ENCODE results near the gene TMIE. TPM values are rescaled to one million over a fixed set of nuclear protein-coding genes. Genes with fewer than 3 reads are reported as not detected.

Gene TMIE
- polyA plus RNA-seq, 1 donor from 2014 or later = not detected

DNA sequence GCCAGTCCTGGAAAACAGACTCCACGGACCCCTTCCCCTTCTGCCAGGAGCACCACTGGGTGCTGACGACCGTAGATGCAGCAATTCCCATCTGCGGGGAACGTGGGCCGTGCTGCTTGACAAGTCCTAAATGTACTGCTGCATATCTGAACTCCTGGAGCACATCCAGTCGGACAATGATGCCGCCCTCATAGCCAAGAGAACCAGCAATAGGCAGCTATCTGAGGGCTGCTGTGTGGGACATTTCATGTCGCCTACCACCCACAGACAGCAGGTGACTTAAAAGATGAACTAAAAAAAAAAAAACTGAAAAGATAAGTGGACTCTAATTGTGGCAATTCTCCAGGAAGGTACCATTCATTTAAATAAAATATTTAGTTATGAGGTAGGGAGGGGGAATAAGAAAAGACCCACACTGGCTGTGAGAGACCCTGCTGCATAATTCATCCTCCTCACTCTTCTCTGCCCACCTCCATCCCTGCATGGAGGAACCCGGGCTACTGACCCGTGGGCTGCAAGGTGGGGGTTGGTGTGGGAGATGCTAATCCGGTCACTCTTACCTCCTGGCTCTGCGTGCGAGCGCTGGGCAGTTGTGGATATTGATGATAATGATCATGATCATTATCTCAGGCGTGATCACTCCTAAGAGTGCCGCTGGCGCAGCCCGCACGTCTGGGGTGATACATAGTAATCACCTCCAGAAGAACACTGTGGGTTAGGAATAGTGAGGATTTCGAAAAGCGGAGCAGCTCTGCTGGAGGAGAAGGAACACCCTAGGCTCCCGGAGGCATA, 36.0 kb upstream of the TMIE start:
- Histone ChIP-seq H4K20me1 (ENCODE audit: insufficient read depth) (no peaks in the 10 kb centered on the region), H3K79me2 (replicated peaks; ENCODE audit: insufficient read depth, low read length) (no peaks in the 10 kb centered on the region), H3K9me2 (ENCODE audit: insufficient read depth, low read length) (no peaks in the 10 kb centered on the region), H3K9me3 (ENCODE audit: low read length) (no peaks in the 10 kb centered on the region), H3K27ac (ENCODE audit: low read length) (no peak overlapping the region), H3K36me3 (ENCODE audit: insufficient read depth, low read length) (no peaks in the 10 kb centered on the region), H2AFZ (ENCODE audit: low read depth, low read length) (no peak overlapping the region), H3K27me3 (ENCODE audit: insufficient read depth, low read depth, low read length) (no peaks in the 10 kb centered on the region), H3K4me3 (ENCODE audit: low read length) (no peak overlapping the region), H3K4me2 (ENCODE audit: low read length) (no peak overlapping the region), H3F3A (ENCODE audit: insufficient read depth, low read length, poor library complexity, severe bottlenecking) (no peaks in the 10 kb centered on the region), H3K9ac (ENCODE audit: low read length) (no peak overlapping the region)
- TF ChIP-seq EP300 (conservative IDR thresholded peaks at IDR 0.05; ENCODE audit: poor library complexity, severe bottlenecking) (no peak), SMC3 (conservative IDR thresholded peaks at IDR 0.05; ENCODE audit: poor library complexity) (no peak)
- TF ChIP-seq, protein P1, sequence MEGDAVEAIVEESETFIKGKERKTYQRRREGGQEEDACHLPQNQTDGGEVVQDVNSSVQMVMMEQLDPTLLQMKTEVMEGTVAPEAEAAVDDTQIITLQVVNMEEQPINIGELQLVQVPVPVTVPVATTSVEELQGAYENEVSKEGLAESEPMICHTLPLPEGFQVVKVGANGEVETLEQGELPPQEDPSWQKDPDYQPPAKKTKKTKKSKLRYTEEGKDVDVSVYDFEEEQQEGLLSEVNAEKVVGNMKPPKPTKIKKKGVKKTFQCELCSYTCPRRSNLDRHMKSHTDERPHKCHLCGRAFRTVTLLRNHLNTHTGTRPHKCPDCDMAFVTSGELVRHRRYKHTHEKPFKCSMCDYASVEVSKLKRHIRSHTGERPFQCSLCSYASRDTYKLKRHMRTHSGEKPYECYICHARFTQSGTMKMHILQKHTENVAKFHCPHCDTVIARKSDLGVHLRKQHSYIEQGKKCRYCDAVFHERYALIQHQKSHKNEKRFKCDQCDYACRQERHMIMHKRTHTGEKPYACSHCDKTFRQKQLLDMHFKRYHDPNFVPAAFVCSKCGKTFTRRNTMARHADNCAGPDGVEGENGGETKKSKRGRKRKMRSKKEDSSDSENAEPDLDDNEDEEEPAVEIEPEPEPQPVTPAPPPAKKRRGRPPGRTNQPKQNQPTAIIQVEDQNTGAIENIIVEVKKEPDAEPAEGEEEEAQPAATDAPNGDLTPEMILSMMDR (IDR thresholded peaks at IDR 0.05; ENCODE audit: poor library complexity, severe bottlenecking) = no peak

DNA sequence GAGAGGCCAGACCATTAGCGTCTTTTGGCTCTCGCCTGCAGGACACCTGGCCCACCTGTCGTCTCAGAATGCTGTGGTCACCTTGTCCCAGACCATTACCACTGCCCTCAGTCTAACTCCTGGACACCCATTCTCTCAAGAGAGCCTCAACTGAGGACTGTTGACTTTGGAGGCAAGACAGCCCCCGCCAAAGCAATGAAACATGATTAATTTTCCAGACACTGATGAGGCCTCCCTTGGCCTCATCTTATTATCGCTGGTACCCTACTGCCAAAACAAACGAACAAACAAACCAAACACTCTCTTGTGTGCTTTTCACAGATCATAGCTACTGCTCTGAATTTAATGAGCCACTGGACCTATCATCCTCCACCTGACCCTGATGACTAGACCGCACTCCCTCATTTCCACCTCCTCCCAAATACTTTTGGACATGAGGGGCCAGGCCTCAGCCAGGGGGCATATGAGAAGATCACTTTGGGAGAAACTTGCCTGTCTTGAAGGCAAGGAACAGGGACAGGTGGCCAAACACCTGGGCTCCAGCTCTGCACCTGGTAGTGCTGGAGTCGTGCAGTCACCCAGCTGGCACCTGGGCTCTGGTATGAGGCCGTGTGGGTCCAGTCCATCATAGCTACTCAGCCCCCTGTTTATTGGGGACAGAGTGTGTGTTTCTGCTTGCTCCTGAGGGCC, 35.3 kb upstream of the TMIE start:
- H3K9ac ChIP-seq (ENCODE audit: low read length) = no peak overlapping the region
- no peaks in the 10 kb centered on the region for H3K36me3 ChIP-seq (ENCODE audit: insufficient read depth, low read length)
- H3K79me2 ChIP-seq (replicated peaks; ENCODE audit: insufficient read depth, low read length) = no peaks in the 10 kb centered on the region
- no peaks in the 10 kb centered on the region for H3F3A ChIP-seq (ENCODE audit: insufficient read depth, low read length, poor library complexity, severe bottlenecking)
- no peaks in the 10 kb centered on the region for H3K9me3 ChIP-seq (ENCODE audit: low read length)
- H2AFZ ChIP-seq (ENCODE audit: low read depth, low read length) = no peak overlapping the region
- H4K20me1 ChIP-seq (ENCODE audit: insufficient read depth) = no peaks in the 10 kb centered on the region
- no peaks in the 10 kb centered on the region for H3K9me2 ChIP-seq (ENCODE audit: insufficient read depth, low read length)
- H3K4me3 ChIP-seq (ENCODE audit: low read length) = no peak overlapping the region
- no peak overlapping the region for H3K27ac ChIP-seq (ENCODE audit: low read length)
- TF ChIP-seq, protein P1 (IDR thresholded peaks at IDR 0.05; ENCODE audit: poor library complexity, severe bottlenecking) = no peak
- TF ChIP-seq RAD21 (conservative IDR thresholded peaks at IDR 0.05) = no peak
- no peak for TF ChIP-seq POLR2AphosphoS5 (IDR thresholded peaks at IDR 0.05)
- TF ChIP-seq, protein P2, sequence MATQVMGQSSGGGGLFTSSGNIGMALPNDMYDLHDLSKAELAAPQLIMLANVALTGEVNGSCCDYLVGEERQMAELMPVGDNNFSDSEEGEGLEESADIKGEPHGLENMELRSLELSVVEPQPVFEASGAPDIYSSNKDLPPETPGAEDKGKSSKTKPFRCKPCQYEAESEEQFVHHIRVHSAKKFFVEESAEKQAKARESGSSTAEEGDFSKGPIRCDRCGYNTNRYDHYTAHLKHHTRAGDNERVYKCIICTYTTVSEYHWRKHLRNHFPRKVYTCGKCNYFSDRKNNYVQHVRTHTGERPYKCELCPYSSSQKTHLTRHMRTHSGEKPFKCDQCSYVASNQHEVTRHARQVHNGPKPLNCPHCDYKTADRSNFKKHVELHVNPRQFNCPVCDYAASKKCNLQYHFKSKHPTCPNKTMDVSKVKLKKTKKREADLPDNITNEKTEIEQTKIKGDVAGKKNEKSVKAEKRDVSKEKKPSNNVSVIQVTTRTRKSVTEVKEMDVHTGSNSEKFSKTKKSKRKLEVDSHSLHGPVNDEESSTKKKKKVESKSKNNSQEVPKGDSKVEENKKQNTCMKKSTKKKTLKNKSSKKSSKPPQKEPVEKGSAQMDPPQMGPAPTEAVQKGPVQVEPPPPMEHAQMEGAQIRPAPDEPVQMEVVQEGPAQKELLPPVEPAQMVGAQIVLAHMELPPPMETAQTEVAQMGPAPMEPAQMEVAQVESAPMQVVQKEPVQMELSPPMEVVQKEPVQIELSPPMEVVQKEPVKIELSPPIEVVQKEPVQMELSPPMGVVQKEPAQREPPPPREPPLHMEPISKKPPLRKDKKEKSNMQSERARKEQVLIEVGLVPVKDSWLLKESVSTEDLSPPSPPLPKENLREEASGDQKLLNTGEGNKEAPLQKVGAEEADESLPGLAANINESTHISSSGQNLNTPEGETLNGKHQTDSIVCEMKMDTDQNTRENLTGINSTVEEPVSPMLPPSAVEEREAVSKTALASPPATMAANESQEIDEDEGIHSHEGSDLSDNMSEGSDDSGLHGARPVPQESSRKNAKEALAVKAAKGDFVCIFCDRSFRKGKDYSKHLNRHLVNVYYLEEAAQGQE (IDR thresholded peaks at IDR 0.05; ENCODE audit: borderline replicate concordance) = no peak
- no peak for TF ChIP-seq TAF1 (IDR thresholded peaks at IDR 0.05; ENCODE audit: low read depth)
- no peak for TF ChIP-seq EP300 (conservative IDR thresholded peaks at IDR 0.05; ENCODE audit: poor library complexity, severe bottlenecking)
- TF ChIP-seq EZH2 (IDR thresholded peaks at IDR 0.05; ENCODE audit: borderline replicate concordance, insufficient read depth, low read length, poor library complexity, severe bottlenecking) = no peak
- H3K4me2 ChIP-seq (ENCODE audit: low read length) = no peak overlapping the region
- no peaks in the 10 kb centered on the region for H3K27me3 ChIP-seq (ENCODE audit: insufficient read depth, low read depth, low read length)
